Measurements from ENCODE around the gene CHRM4.

- TF ChIP-seq CTCF (IDR thresholded peaks at IDR 0.05) = no peak
- TF ChIP-seq POLR2AphosphoS5 (IDR thresholded peaks at IDR 0.05) = no peak
Measured at GRCh38 chr11:46402957-46403902, 11.7 kb upstream of the CHRM4 start.

Measured in breast epithelium (tissue), 3 donors.